Measurements from ENCODE around the gene RPA3.

Gene RPA3

DNA sequence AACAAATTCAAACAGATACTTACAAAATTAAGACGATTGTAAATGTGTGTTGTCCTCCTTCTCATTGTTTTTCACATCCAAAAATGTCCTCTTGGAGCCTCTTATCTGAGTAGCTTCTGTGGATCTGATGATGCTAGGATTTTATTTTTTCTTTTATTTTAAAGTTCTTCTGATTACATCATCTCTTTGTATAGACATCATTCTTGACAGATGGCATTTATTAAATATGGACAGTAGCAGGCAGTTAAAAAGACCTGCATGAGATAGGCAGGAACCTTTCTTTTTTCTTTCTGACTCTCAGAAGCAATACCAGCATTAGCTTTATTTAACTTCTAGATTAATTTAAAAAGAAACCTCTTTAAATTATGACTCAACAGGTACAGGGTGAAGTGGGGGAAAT is at the start of gene RPA3:
Gene RPA3 (minus strand): TSS at position 116 of the 400 bp plus-strand sequence. CDS start 78,189 bp downstream, outside the sequence.
- no peak for DNase-seq (ENCODE audit: low read depth, low spot score)

DNA sequence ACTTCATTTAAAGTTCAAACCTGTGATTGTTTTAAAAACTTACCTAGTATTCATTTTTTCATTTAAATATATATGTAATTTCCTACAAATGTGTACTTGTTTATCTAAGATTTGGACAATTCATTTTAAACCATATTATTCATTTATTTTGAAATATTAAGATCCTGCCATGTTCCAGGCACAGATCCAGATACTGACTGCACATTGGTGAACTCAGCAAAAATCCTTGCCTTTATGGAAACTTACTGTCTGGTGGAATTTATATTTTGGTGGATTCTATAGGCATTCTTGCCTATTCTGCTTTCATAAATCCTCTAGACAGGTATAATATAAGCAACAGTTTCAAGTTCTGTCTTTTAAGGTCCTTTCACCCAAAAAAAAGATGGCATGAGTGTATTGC is 48.3 kb upstream of the RPA3 start:
- no peak for DNase-seq (ENCODE audit: low read depth, low spot score)

DNA sequence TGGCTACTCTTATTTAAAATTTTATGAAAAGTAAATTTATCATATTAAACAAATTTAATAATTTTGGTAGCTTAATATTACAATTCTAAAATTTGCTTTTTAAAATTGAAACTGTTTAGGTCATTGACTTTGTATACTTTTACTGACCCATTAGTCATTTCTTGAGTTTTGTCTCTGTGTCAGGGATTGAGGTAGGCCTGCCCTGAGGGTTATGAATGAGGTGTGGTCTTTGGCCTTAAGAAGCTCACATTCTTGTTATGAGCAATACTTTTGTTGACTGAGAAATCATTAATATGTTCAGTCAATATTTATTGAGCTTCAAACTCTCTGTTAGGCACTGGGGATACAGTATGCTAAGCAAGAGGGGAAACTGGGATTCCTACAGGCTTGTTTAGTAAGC is 47.0 kb upstream of the RPA3 start:
- no peak for DNase-seq (ENCODE audit: low read depth, low spot score)

DNA sequence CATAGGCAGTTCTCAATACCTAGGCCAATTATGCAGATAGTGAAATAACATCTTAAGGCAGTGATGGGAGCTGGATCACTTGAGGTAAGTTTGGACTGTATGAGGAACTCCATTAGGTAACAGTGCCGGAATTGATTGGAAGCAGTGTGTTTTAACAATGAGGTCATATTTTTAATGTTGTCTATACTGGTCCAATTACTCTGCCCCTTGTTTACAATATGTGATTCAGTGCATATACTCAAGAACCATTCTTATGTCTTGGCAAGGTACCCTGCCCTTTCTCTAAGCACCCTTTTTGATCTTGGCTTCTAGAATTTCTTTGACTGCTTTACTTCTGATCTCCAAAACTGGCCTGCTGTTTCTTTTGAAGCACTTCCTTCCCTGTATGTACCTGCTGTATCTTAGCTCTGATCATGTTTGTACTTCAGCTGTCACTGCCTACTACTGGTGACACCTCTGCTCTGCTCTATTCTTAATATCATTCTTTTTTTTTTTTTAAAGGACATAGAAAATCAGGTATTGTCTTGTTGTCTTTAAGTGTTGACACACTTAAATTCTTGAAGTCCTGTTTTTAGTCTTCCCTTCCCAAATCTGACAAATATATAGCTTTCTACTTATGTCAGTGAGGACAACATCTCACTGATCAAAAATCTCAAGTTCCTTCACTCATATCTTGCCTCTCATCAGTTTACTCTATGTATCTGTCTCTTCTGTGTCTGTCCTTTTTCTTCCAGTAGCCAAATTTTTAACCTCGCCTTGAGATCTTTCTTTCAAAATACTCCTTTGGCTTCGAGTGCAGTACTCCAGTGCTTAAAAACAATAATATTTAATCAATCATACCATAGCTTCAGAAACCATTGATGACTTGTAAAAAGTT is 46.4 kb upstream of the RPA3 start:
- no peak for DNase-seq (ENCODE audit: low read depth, low spot score)

DNA sequence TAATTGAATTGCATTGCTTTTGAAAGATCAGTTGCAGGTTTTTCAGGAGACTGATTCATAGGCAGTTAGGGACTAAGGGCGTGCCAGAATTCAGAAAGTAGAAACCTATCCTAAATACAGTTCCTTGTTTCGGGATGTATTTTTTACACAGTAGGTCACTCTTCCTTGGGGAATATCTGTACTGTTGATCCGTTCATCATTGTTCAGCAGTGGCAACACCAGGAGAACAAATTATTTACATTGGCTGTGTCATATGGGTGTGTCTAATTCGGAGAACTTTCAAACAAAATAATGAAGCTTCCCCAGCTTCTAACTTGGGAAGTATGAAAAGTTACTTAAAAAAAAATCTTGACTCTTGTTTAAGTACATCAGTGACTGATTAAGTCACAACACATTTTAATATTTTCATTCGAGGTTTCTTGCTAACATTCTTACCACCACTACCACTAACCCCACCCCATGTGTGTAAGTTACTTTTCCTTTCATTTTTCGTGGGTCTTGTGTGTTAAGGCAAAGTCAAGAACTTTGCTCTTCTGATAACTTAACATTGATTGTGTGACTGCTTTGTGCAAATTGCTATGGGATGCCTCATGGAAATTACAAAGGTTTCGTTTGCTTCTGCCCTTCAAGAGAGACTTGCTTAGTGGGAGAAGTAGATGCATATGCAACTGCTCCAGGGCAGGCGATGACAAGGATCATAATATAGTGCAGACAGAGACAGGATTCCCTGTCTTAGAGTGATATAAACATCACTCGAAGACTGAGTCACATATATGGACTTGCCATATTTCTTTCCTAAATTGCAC is 43.8 kb upstream of the RPA3 start:
- DNase-seq (ENCODE audit: low read depth, low spot score), result peak; percentile 20

DNA sequence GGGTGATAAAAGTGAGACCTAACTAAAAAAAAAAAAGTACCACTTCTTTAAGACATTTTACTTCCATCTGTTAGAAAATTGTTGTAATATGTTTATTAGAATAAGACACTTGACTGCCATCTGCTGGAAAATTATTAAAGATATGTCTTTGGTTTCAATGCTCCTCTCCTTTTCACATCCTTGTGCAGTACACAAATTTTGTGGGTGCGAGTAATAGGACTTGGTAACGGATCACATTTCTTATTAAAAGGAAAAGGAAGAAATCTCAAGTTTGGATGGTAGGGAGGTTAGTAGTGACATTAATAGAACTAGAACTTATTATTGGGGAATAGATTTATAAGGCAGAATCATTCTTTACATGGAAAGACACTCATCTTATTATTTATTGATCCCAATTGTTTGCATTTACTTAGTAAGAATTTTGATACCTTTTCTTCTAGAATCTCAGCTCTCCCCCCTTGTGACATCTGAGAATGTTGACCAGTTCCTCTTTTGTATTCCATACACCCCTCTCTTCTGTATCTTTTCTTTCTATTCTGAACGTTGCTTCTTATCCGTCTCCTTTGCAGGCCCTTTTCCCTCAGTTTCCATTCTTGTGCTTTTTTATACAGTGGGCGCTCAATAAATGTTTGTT is 43.0 kb upstream of the RPA3 start:
- DNase-seq (ENCODE audit: low read depth, low spot score), result peak; percentile 20

DNA sequence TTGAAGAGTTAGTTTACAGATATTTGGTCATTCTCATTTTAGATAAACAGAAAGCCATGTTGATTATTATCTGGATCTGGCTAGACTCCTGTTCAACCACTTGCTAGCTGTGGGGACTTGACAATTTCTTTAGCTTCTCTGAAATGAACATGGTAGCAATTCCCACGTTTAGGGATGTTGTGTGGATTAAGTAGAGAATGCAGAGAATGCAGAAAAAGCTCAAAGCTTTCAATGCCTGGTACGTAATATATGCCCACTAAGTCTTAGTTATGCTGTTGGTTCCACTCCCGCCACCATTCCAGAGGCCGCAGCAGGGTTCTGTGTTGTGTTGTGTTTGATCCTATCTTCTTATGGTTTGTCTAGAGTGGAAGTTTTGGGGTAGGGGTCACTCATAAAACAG is 39.2 kb upstream of the RPA3 start:
- no peak for DNase-seq (ENCODE audit: low read depth, low spot score)

DNA sequence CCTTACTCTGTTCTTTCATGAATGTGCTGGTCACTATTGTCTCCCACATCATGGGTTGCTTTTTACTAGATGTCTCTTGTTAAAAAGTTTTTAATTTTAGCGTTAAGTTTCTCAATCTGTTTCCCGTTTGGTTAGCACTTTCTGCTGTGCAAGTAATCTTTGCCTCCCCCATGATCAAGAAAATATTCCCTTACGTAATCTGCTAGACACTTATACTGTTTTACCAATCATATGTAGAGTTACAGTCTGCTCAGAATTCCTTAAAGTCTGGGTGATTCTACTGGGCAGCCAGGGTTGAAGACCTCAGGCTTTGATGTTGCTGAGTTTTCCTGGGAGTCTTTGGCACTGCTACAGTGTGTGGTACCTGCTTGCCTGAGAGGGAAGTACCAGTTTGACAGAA is 38.2 kb upstream of the RPA3 start:
- no peak for DNase-seq (ENCODE audit: low read depth, low spot score)

DNA sequence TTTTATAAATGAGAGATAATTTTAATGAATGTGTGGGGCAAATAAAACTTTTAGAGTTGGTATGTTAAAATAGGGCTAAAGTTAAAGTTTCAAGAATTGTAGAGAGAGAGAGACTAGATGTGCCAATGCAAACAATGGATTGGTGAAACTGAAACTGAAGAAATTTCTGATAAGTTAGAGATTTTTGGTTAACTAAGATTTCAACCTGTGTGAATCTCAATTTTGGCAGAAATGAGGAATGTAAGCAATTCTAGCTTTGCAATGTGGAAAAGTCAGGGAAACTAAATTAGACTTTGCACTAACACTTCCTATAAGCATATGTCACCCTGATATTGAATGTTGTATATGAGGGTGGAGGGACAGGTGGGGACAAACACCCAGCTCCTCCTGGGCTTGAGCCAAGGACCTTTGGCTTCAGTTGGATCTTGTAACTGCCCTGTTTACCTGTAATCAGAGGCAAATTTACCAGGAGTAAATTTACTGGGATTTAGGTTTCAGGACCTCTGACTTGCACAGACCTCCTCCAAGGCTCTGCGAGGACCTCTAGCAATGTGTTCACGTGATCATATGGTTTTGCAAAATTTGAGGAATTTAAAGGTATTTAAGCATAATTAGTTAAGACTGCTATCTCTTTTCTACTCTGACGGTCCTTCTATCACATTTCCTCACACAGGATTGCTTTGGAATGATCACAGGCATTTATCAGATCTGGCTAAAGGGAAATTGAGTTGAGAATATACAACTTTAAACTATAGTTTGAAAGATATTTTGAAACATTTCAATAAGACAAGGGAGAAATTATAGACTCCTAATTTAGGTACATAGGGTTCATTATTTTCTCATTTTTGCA is 33.1 kb upstream of the RPA3 start:
- no peak for DNase-seq (ENCODE audit: low read depth, low spot score)

DNA sequence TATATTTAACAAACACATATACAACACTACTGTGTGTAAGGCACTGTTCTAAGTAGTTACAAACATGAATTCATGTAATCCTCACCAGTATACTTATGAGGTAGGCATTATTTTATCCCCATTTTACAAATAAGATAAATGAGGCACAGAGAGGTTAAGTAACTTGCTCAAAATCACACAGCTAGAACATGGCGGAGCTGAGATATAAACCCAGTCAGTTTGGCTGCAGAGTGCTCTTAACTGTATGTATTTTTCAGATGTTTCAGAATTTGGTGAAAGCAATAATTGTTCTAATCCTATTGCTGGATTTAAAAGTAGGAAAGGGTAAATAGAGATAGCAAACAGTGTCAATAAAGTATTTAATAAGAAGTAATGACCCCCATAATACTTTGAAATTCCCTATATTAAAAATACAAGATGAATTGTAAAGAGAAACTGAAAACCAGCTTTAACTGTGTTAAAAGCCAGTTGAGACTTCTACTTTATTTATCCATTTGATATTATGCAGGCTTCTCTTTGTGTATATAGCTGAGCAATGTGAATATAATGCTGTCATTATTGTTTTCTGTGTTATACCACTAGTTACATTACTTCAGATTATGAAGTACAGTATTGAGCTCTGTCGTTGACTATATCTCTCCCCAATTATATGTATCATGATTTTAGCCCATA is 32.3 kb upstream of the RPA3 start:
- DNase-seq (ENCODE audit: low read depth, low spot score), result no peak

DNA sequence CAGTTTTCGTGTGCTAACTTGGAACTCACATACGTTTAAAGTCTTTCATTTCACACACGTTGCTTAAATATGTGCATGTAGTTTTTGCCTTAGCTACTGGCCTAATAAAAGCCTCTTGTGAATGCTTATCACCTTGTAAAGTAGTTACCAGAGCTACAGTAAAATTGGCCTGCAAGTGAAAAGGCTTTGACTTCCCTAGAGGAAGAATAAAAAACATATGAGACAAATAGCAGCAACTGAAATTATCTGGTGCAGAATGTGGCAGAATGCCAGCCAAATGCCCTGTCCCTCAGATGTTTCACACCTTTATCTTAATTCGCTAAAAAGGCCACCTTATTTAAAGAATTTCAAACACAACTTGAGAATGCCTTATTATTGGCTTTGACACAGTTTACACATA is 28.1 kb upstream of the RPA3 start:
- DNase-seq (ENCODE audit: low read depth, low spot score), result no peak

DNA sequence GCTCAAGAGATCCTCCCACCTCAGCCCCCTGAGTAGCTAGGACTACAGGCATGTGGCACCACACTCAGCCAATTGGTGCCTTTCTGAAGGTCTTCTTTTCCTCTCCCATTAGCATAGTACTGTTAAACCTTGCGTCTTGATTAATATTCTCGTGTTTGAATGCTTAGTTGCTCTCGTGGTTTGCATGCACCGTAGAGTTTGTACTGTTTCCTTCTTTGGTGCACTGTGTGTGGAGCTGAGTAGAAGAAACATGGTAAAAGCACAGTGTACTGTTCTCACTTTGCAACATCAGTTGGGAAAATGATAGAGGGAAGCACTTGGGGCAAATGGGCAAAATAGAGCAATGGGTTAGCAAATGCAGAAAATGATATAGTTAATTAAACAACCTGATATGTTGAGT is 27.6 kb upstream of the RPA3 start:
- DNase-seq (ENCODE audit: low read depth, low spot score), result no peak

DNA sequence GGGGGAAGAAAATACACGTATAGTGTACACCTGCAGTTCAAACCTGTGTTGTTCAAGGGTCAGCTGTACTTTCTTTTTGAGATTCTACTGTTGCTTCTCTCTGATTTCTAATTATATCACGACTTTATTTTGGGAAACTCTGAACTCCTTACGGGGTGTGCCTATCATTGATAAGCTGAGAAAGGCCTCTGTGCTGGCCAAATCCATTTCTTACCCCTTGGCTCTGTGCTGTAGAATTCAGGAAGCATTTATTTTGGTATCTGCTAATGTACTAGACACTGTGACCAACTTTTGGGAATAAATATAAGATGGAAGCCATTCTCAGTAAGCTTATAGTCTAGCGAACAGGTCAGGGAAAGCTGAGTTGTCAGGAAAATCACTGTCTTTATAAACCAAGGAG is 26.9 kb upstream of the RPA3 start:
- no peak for DNase-seq (ENCODE audit: low read depth, low spot score)

DNA sequence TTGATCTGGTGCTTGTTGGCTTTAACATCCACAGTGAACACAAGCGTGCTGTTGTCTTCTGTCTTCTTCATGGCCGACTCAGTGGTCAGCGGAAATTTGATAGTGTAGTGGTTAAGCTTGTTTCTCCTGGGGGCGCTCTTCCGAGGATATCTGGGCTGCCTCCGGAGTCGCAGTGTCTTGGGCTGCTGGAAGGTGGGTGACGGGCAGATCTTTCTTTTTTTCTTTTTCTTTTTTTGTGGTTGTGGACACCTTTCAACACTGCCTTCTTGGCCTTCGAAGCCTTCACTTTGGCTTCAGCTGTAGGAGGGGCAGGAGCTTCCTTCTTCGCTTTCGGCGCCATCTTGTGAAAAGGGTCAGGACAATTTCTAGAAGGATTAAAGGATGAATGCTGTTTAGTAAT is 23.8 kb upstream of the RPA3 start:
- DNase-seq (ENCODE audit: low read depth, low spot score), result no peak

DNA sequence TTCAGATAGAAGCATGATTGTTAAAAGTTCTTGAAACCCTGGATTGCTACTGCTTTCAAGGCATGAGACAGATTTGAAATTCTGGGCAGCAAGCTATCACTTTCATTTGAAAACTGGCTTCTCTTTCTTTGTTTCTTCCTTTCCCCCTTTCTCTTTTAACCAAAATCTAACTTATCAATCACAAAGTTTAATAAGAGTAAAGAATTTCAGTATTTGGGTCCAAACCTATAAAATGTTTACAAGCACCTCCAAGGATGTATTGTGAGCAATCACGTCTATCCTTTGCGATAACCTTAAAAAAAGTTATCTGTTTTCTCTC is 21.6 kb upstream of the RPA3 start:
- DNase-seq (ENCODE audit: low read depth, low spot score), result no peak

DNA sequence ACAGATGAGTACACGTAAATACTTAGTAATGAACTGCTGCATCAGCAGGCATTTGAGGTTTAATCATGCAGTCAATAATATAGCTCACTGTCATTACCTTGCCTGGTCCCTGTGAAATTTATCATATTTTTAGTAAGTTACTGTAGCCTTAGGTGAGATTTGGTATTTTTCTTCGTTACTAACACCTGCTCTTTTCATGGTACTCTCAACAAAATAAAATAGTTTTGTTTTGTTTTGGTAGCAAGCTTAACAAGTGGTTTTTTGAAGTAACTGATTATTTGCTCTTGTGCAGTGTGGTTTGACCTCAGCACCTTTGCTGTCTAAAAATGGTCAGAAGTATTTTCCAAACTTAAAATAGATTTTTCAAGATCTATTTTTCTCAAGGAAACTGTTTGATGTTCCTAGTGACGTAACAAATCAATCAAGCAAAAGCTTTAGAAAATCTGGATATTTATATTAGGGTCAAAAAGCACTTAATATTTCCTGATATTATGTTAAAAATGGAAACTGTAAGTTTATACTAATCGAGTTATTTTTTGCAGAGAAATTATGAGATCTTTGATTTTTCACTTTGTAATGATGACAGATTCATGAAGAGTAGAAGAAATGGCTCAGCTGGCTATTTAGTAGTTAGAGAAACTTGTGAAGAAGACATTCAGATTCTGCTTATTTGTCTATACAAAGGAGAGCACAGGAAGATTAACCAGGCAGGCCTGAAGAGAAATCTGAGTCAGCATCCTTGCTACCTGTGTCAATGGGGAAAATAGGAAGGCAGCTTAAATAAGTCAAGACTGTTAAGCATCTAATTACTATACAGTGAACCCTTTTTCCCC is 21.0 kb upstream of the RPA3 start:
- DNase-seq (ENCODE audit: low read depth, low spot score), result no peak

DNA sequence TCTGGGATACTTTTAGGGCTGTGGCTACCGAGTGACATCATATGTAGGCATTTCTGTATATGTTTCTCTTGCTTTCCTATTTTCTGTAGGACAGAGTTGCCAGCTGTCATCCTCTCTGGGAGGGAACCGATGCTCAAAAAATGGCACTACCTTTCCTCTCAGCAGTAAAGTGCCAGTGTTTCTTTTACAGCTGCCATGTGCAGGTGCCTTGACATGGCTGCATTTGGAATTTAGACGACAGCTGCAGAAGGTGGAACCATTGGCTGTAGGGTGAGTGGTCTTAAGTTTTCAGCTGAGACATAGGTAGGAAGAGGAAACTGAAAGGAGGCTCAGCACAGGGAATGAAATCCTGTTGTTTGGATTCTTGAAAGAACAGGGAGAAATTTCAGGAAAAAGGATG is 20.2 kb upstream of the RPA3 start:
- no peak for DNase-seq (ENCODE audit: low read depth, low spot score)

DNA sequence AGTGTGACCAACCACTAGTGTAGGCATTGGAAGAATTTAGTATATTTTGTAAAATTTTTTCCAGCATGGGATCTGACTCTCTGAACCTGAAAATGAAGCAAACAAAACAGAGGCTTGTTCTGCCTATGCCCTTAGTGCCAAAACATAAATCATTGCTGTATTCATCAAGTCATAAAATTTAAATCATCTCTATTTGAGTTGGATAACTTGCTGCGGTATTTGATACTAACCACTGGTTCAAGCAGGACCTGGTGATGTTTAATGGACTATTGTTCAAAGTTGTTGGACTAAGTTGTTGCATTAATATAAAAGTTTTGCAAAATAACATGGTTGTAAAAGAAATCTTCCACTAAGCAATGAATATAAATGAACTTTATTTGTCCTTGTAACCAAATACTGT is 19.8 kb upstream of the RPA3 start:
- no peak for DNase-seq (ENCODE audit: low read depth, low spot score)

DNA sequence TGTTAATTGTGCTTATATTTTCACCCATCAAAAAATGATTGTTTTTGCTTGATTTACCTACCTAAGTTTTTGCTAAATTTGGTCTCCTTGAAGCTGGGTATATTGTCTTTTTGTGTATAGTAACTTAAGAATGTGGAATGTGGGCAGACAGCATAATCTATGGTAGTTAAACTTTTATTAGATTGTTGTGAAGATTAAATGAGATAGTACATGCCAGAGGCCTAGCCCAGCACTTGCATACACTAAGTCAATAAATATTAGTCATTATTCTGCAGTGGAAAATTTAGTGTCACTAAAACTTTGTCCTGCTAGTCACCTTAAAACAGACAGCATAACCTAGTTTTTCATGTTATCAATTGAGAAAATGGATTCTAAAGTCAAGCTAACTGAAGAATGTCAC is 19.3 kb upstream of the RPA3 start:
- no peak for DNase-seq (ENCODE audit: low read depth, low spot score)

DNA sequence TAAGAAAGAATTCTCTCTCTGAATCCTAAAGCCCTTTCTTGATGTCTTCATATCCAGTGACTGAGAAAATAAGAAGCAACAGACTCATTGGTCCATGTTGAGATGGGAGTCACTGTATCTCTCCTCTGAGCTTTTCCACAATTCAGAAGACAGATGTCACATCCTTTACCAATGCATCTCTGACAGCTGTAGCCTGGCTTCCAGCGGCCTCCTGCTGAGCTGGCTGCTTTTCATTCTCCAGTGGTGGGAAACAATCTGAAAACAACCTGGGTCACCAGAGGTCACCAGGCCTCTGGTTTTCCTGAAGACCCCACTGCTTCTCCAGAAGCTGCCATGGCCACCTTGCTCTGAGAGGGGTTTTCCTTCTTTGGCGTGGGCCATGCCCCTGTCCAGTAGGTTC is 18.3 kb upstream of the RPA3 start:
- no peak for DNase-seq (ENCODE audit: low read depth, low spot score)
